Karpas-422 (cell line): ENCODE measurements around the gene UNC5C. TPM values are rescaled to one million over a fixed set of nuclear protein-coding genes. Genes with fewer than 3 reads are reported as not detected.

ENCODE experiments used
- DNase-seq: peaks from one replicate; pipeline ENCODE4 v3.0.0-alpha.2; 2015
- H2AFZ ChIP-seq: fragments of 200-600 bp; sonication (generic); 2 replicates; pipeline ENCODE4 v1.6.1; 2014; ENCODE audit warnings: antibody characterized with exemption, low read length, mixed read lengths
- H3K27ac ChIP-seq: fragments of 200-600 bp; sonication (generic); 2 replicates; pipeline ENCODE4 v1.5.1; 2014; ENCODE audit warnings: mild to moderate bottlenecking, low read length, moderate library complexity
- H3K27me3 ChIP-seq: fragments of 200-600 bp; sonication (generic); 2 replicates; pipeline ENCODE4 v1.6.1; 2014; ENCODE audit warnings: low read length, mixed read lengths
- H3K36me3 ChIP-seq: fragments of 200-600 bp; sonication (generic); 2 replicates; pipeline ENCODE4 v1.6.1; 2014; ENCODE audit warnings: low read length, mixed read lengths; ENCODE audit not compliant: insufficient read depth
- H3K4me1 ChIP-seq: fragments of 200-600 bp; sonication (generic); 2 replicates; pipeline ENCODE4 v1.6.1; 2014; ENCODE audit warnings: mild to moderate bottlenecking, low read length, mixed read lengths
- H3K4me2 ChIP-seq: fragments of 200-600 bp; sonication (generic); 2 replicates; pipeline ENCODE4 v1.6.1; 2014; ENCODE audit warnings: low read length, low read depth, mild to moderate bottlenecking; ENCODE audit not compliant: poor library complexity, severe bottlenecking
- H3K4me3 ChIP-seq: fragments of 200-600 bp; sonication (generic); 2 replicates; pipeline ENCODE4 v1.5.1; 2014; ENCODE audit warnings: mild to moderate bottlenecking, antibody characterized with exemption, low read length, mixed read lengths
- H3K79me2 ChIP-seq: fragments of 200-600 bp; sonication (generic); 2 replicates; pipeline ENCODE4 v1.6.1; 2014; ENCODE audit warnings: mild to moderate bottlenecking, low read length, mixed read lengths
- H3K9ac ChIP-seq: fragments of 200-600 bp; sonication (generic); 2 replicates; pipeline ENCODE4 v1.6.0; 2014; ENCODE audit warnings: low read length
- H3K9me2 ChIP-seq: fragments of 200-600 bp; sonication (generic), shearing (Covaris generic); replicated peaks from 2 replicates; pipeline ENCODE4 v1.6.0; 2014; ENCODE audit warnings: mild to moderate bottlenecking, low read length, moderate library complexity; ENCODE audit not compliant: insufficient read depth
- H3K9me3 ChIP-seq: fragments of 300-700, 200-600 bp; sonication (generic); 2 replicates; pipeline ENCODE4 v1.6.1; 2014; ENCODE audit warnings: low read length, mixed read lengths
- H4K20me1 ChIP-seq: fragments of 200-600 bp; sonication (generic); 2 replicates; pipeline ENCODE4 v1.6.1; 2014; ENCODE audit warnings: mild to moderate bottlenecking, antibody characterized with exemption, low read length, low read depth; ENCODE audit not compliant: insufficient read depth
- total RNA-seq: library from RNA; depleted of rRNA; stranded (reverse); fragments of >200 nt; shearing (Covaris generic); gene quantifications from 2 replicates; pipeline ENCODE4 v1.2.3, GENCODE V29; 2014; ENCODE audit warnings: low replicate concordance

UNC5C gene
- total RNA-seq, 1 experiment from 2014 or later = not detected

DNA sequence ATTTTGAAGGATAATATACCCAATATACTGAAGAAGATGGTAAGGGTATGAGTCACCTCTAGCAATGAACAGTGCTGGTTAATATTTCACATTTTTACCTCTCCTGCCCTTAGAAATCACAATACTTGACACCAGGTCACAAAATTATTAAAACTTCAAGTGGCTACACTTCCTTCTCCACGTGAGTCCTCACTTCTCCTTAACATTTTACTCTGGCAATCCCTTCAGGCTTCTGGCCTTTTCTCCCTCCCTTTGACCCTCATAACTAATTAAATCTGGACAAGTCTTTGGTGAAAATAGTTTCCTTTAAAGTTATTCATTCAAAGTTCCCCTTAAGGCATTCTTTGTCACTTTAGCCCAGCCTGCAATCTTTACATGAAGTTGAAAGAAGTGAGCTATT, 190.4 kb downstream of the UNC5C start:
- Histone ChIP-seq H3K36me3 (no peaks in the 10 kb centered on the region), H3K79me2 (no peaks in the 10 kb centered on the region), H3K4me1 (no peaks in the 10 kb centered on the region), H3K9me2 (no peaks in the 10 kb centered on the region), H4K20me1 (no peaks in the 10 kb centered on the region), H3K4me2 (no peak overlapping the region), H2AFZ (no peak overlapping the region), H3K9ac (no peak overlapping the region), H3K9me3 (no peaks in the 10 kb centered on the region), H3K27me3 (no peaks in the 10 kb centered on the region), H3K4me3 (no peak overlapping the region), H3K27ac (no peak overlapping the region)
- no peak for DNase-seq

DNA sequence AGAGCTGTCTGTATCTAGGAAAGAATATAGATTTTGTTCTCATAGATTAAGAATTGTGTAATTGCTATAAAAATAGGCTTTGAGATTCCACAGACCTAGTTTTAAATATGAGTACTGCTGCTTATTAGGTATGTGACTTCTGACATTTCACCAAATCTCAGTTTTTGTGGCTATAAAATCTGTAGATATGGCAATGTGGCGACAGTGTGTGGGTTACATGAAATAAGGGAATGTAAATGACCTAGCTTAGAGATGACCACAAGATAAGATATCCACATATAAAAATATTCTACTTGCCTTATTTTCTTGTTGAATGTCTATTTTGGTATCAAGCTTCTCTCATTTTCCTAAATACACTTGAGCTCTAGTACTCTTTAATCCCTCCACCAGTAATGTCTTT, 193.8 kb downstream of the UNC5C start:
- no peak overlapping the region for H3K27ac ChIP-seq
- H3K36me3 ChIP-seq = no peaks in the 10 kb centered on the region
- H3K4me2 ChIP-seq = no peak overlapping the region
- H3K9me3 ChIP-seq = no peaks in the 10 kb centered on the region; the same call in 1 of the 2 replicates
- H3K9me2 ChIP-seq = no peaks in the 10 kb centered on the region
- H2AFZ ChIP-seq = no peak overlapping the region
- H3K27me3 ChIP-seq = no peaks in the 10 kb centered on the region
- DNase-seq = no peak
- no peak overlapping the region for H3K9ac ChIP-seq
- no peak overlapping the region for H3K4me3 ChIP-seq
- H4K20me1 ChIP-seq = no peaks in the 10 kb centered on the region
- no peaks in the 10 kb centered on the region for H3K79me2 ChIP-seq
- no peaks in the 10 kb centered on the region for H3K4me1 ChIP-seq

DNA sequence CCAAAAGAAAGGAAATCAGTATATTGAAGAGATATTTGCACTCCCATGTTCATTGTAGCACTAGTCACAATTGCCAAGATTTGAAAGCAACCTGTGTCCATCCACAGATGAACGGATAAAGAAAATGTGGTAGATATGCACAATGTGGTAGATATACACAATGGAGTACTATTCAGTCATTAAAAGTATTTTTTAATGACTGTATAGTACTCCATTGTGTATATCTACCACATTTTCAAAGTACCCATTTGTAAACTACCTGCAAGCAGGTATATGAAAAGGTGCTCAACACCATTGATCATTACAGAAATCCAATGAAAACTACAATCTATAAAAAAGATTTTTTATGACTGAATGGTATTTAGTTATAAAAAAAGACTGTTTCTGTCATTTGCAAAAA, 200.4 kb downstream of the UNC5C start:
- H3K4me1 ChIP-seq = no peaks in the 10 kb centered on the region
- H3K9ac ChIP-seq = no peak overlapping the region
- H3K27ac ChIP-seq = no peak overlapping the region
- H3K4me2 ChIP-seq = no peak overlapping the region
- no peak for DNase-seq
- H3K27me3 ChIP-seq = no peaks in the 10 kb centered on the region
- H3K4me3 ChIP-seq = no peak overlapping the region
- no peaks in the 10 kb centered on the region for H3K36me3 ChIP-seq
- no peak overlapping the region for H2AFZ ChIP-seq
- H3K9me3 ChIP-seq = peaks cover 10% of the 10 kb centered on the region
- no peaks in the 10 kb centered on the region for H3K9me2 ChIP-seq
- no peaks in the 10 kb centered on the region for H3K79me2 ChIP-seq
- H4K20me1 ChIP-seq = no peaks in the 10 kb centered on the region

DNA sequence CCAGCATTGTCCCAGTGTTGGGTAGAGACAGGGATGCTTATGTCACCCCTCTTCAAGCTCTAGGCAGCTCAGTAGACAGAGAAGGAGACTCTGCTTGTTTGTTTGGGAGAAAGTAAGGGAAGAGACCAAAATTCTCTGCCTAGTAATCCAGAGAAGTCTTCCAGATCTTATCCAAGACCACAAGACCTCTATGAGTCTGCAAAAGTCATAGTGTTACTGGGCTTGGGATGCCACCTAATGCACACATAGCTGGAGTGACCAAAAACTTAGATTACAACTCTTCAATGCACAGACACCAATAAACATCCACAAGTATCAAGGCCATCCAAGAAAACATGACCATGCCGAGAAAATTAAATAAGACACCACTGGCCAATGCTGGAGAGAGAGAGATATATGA, 205.5 kb downstream of the UNC5C start:
- Histone ChIP-seq H3K9me3 (peaks cover 10% of the 10 kb centered on the region), H3K79me2 (no peaks in the 10 kb centered on the region)

DNA sequence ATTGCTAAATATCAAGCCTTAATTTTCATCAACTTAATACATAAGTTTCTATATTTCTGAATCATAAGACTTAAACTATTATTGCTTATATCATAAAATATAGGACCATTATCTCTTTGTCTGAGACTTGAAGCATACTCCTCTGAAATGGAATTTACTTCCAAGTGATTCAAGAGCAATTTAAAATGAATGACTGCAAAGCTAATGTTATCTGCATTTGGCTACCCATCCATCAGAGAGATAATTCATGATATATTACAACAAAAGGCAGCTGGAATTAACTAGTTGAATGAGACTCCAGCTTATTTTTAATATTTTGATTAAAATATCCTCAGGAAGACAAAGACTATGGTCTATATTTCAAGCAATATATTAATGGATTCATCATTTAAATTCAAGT, 208.6 kb downstream of the UNC5C start:
- Histone ChIP-seq H3K4me1 (no peaks in the 10 kb centered on the region), H4K20me1 (no peaks in the 10 kb centered on the region), H3K9me2 (no peaks in the 10 kb centered on the region), H3K9me3 (no peaks in the 10 kb centered on the region; the same call in none of the 2 replicates), H3K27me3 (0 out of 2 replicates have a peak, but pooled peaks cover 3% of the 10 kb centered on the region), H2AFZ (no peak overlapping the region), H3K36me3 (no peaks in the 10 kb centered on the region), H3K79me2 (no peaks in the 10 kb centered on the region), H3K27ac (no peak overlapping the region), H3K4me2 (no peak overlapping the region), H3K9ac (no peak overlapping the region), H3K4me3 (no peak overlapping the region)
- no peak for DNase-seq

More for the DNA sequence above, 205.5 kb downstream of the UNC5C start:
- no peak overlapping the region for H3K4me3 ChIP-seq
- H3K4me1 ChIP-seq = no peaks in the 10 kb centered on the region
- H3K27me3 ChIP-seq = no peaks in the 10 kb centered on the region
- H3K9ac ChIP-seq = no peak overlapping the region
- H4K20me1 ChIP-seq = no peaks in the 10 kb centered on the region
- no peak overlapping the region for H3K27ac ChIP-seq
- no peak overlapping the region for H3K4me2 ChIP-seq
- no peak for DNase-seq
- H2AFZ ChIP-seq = no peak overlapping the region
- H3K36me3 ChIP-seq = no peaks in the 10 kb centered on the region
- no peaks in the 10 kb centered on the region for H3K9me2 ChIP-seq

DNA sequence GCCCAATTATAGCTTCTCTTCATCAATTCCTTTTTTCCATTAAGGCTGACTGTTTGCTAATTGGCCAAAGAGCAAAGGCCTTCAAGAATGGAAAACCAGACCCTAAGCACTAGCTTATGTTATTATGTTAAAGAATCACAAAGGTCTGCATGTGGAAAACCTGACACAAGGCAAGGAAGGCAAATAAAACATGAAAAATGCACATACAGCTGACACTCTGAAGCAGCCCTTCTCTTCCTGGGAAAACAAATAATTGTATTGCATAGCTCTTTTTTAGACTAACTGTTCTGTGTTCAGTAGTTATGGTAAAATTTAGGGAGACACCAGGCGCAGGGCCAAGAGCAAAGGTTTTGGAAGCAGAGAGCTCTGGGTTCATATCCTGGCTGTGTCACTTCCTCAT, 223.1 kb downstream of the UNC5C start:
- Histone ChIP-seq H2AFZ (no peak overlapping the region), H4K20me1 (no peaks in the 10 kb centered on the region), H3K36me3 (no peaks in the 10 kb centered on the region)

DNA sequence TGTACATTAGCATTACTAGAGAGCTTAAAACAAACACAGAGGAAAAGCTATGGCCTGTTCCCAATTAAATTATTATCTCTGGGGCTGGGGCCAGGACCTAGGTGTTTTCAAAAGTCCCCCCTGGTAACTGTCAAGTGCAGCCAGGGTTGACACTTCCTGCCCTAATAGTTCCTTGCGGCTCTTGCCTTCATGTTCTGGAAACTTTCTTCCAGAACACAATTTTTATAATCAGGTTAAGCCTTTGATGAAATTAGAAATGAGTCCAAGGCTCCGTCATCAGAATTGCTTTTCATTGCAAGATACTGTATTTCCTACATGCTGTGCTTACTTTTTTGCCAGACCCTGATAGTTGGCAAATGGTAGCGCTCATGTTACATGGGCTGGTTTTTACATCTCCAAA, 229.6 kb downstream of the UNC5C start:
- H3K79me2 ChIP-seq = no peaks in the 10 kb centered on the region
- H3K36me3 ChIP-seq = no peaks in the 10 kb centered on the region
- no peaks in the 10 kb centered on the region for H3K4me1 ChIP-seq
- no peaks in the 10 kb centered on the region for H3K27me3 ChIP-seq
- H2AFZ ChIP-seq = no peak overlapping the region
- DNase-seq = no peak
- H3K4me3 ChIP-seq = no peak overlapping the region
- no peaks in the 10 kb centered on the region for H4K20me1 ChIP-seq
- H3K9ac ChIP-seq = no peak overlapping the region
- H3K9me2 ChIP-seq = no peaks in the 10 kb centered on the region
- no peak overlapping the region for H3K27ac ChIP-seq
- no peaks in the 10 kb centered on the region for H3K9me3 ChIP-seq
- no peak overlapping the region for H3K4me2 ChIP-seq

More for the DNA sequence above, 223.1 kb downstream of the UNC5C start:
- Histone ChIP-seq H3K27me3 (no peaks in the 10 kb centered on the region), H3K27ac (no peak overlapping the region), H3K4me2 (no peak overlapping the region), H3K4me3 (no peak overlapping the region), H3K9me3 (no peaks in the 10 kb centered on the region; the same call in 1 of the 2 replicates), H3K9ac (no peak overlapping the region), H3K9me2 (no peaks in the 10 kb centered on the region), H3K4me1 (no peaks in the 10 kb centered on the region), H3K79me2 (no peaks in the 10 kb centered on the region)
- DNase-seq = no peak

DNA sequence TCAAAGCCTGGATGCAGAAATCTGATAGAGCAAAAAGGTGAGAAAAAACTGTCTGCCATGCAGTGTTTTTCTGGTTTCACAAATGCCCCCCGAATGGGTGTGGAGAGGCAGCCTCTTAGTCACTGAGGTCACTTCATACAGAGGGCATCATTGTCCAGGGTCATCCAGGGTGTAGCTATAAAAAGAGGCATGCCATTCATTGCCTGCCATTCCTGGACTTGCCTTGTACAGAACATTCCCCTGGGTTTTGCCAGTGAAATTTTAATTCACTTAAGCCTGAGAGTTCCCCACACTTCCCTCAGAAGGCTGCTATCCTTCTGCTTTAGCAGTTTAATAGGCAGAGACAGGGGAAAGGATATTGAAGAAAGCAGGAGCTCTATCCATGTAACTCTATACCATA, 230.3 kb downstream of the UNC5C start:
- Histone ChIP-seq H3K4me2 (no peak overlapping the region), H4K20me1 (no peaks in the 10 kb centered on the region), H3K27ac (no peak overlapping the region), H3K9ac (no peak overlapping the region), H3K9me3 (no peaks in the 10 kb centered on the region), H3K79me2 (no peaks in the 10 kb centered on the region), H3K4me1 (no peaks in the 10 kb centered on the region), H3K9me2 (no peaks in the 10 kb centered on the region), H3K27me3 (no peaks in the 10 kb centered on the region), H2AFZ (no peak overlapping the region), H3K4me3 (no peak overlapping the region), H3K36me3 (no peaks in the 10 kb centered on the region)
- no peak for DNase-seq

DNA sequence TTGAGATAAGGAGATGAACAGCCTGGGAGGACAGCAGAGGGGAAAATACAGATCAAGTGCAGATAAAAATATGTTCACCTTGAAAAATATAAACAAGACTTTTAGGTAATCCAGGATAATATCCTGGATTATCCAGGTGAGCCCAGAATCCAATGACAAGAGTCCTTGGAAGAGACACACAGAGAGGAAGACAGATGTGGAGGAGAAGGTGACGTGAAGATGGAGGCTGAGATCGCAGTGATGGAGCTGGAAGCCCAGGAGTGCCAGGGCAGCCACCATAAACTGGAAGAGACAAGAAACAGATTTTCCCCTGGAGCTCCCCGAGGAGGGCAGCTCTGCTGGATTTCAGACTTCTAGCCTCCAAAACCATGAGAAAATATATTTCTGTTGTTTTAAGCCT, 230.7 kb downstream of the UNC5C start:
- H2AFZ ChIP-seq = no peak overlapping the region

More for the DNA sequence above, 230.7 kb downstream of the UNC5C start:
- Histone ChIP-seq H3K27ac (no peak overlapping the region), H4K20me1 (no peaks in the 10 kb centered on the region), H3K36me3 (no peaks in the 10 kb centered on the region), H3K4me2 (no peak overlapping the region), H3K27me3 (no peaks in the 10 kb centered on the region), H3K79me2 (no peaks in the 10 kb centered on the region), H3K4me1 (no peaks in the 10 kb centered on the region), H3K4me3 (no peak overlapping the region), H3K9me3 (no peaks in the 10 kb centered on the region), H3K9ac (no peak overlapping the region), H3K9me2 (no peaks in the 10 kb centered on the region)
- no peak for DNase-seq
